Left ventricle myocardium inferior (tissue), 1 donor: ENCODE data around the gene MARK1. TPM values are rescaled to one million over a fixed set of nuclear protein-coding genes. Genes with fewer than 3 reads are reported as not detected.

ENCODE experiments used
- DNase-seq: peaks from one replicate; pipeline ENCODE4 v3.0.0-alpha.2; 2020
- H3K27ac ChIP-seq: fragments of 200-600 bp; replicated peaks from 2 replicates; pipeline ENCODE4 v1.8.0; 2021
- H3K27me3 ChIP-seq: fragments of 200-600 bp; 2 replicates; pipeline ENCODE4 v1.8.0; 2021; ENCODE audit warnings: low read depth
- H3K36me3 ChIP-seq: fragments of 200-600 bp; 2 replicates; pipeline ENCODE4 v1.8.0; 2021
- H3K4me1 ChIP-seq: fragments of 200-600 bp; 2 replicates; pipeline ENCODE4 v1.8.0; 2021
- H3K4me3 ChIP-seq: fragments of 200-600 bp; 2 replicates; pipeline ENCODE4 v1.8.0; 2021; ENCODE audit warnings: mild to moderate bottlenecking, moderate library complexity
- H3K9me3 ChIP-seq: fragments of 200-600 bp; replicated peaks from 2 replicates; pipeline ENCODE4 v1.8.0; 2021
- CTCF ChIP-seq: fragments of 200-600 bp; IDR thresholded peaks from 2 replicates; pipeline ENCODE4 v1.8.0; 2021; ENCODE audit warnings: antibody characterized with exemption, mild to moderate bottlenecking, borderline replicate concordance
- intact Hi-C: fragments of 100-400 bp; cut with micrococcal nuclease; formaldehyde crosslinking; loops from one replicate; pipeline ENCODE4 v1.11.0; 2022
- total RNA-seq: library from RNA; stranded (reverse); fragmentation: NEBNext Ultra II Directional; extraction: Animal tissue kit (Norgen Biotek cat#: 25700); gene quantifications from one replicate; pipeline ENCODE4 v1.2.1, GENCODE V29; 2021
- donor health status: DM: no; HTN: yes; CAD: no; lungs with severe emphysema.

Gene MARK1
- total RNA-seq, 1 donor from 2014 or later = 14.9 TPM

- intact Hi-C loops = no loop called here
- peak; percentile 99 for TF ChIP-seq CTCF
- Histone ChIP-seq H3K4me3 (peak within 1 kb of the TSS; percentile 94), H3K36me3 (no peaks in the 10 kb centered on the region), H3K27ac (peak within 1 kb of the TSS; percentile 85), H3K4me1 (peaks cover 30% of the 10 kb centered on the region), H3K27me3 (no peaks in the 10 kb centered on the region), H3K9me3 (no peaks in the 10 kb centered on the region)
- DNase-seq = peak; percentile 80
Observed at GRCh38 chr1:220690140-220691052, 162.5 kb downstream of the MARK1 start, which contains the start of gene C1orf115. C1orf115 (plus strand) TSS chr1:220690363; CDS start chr1:220690403, 40 bp downstream.

- intact Hi-C loops = no loop called here
- Histone ChIP-seq H3K4me1 (peaks cover 30% of the 10 kb centered on the region), H3K27me3 (no peaks in the 10 kb centered on the region), H3K9me3 (no peaks in the 10 kb centered on the region), H3K4me3 (peak overlapping the region; percentile 94), H3K27ac (peak overlapping the region; percentile 85), H3K36me3 (no peaks in the 10 kb centered on the region)
- TF ChIP-seq CTCF = no peak
- DNase-seq = no peak
Observed at GRCh38 chr1:220691053-220691684, 163.2 kb downstream of the MARK1 start.

- TF ChIP-seq CTCF = no peak
- Histone ChIP-seq H3K9me3 (no peaks in the 10 kb centered on the region), H3K4me3 (no peak overlapping the region), H3K4me1 (peaks cover 30% of the 10 kb centered on the region), H3K27me3 (no peaks in the 10 kb centered on the region), H3K36me3 (peaks cover 7% of the 10 kb centered on the region), H3K27ac (no peak overlapping the region)
- DNase-seq = no peak
- intact Hi-C loops = no loop called here
Observed at GRCh38 chr1:220692436-220693228, 164.7 kb downstream of the MARK1 start.

- H3K27me3 ChIP-seq = no peaks in the 10 kb centered on the region
- DNase-seq = no peak
- peaks cover 26% of the 10 kb centered on the region for H3K4me1 ChIP-seq
- no peak overlapping the region for H3K27ac ChIP-seq
- intact Hi-C loops = no loop called here
- peaks cover 7% of the 10 kb centered on the region for H3K36me3 ChIP-seq
- no peaks in the 10 kb centered on the region for H3K9me3 ChIP-seq
- no peak for TF ChIP-seq CTCF
- H3K4me3 ChIP-seq = no peak overlapping the region
Observed at GRCh38 chr1:220694866-220695382, 167.0 kb downstream of the MARK1 start.

GRCh38 chr1:220695426-220695825 lies 167.5 kb downstream of the MARK1 start:
- H3K4me3 ChIP-seq = no peak overlapping the region
- no peak for DNase-seq
- TF ChIP-seq CTCF = no peak
- H3K36me3 ChIP-seq = peaks cover 7% of the 10 kb centered on the region
- H3K9me3 ChIP-seq = no peaks in the 10 kb centered on the region
- no peak overlapping the region for H3K27ac ChIP-seq
- intact Hi-C loops = no loop called here
- no peaks in the 10 kb centered on the region for H3K27me3 ChIP-seq
- peaks cover 26% of the 10 kb centered on the region for H3K4me1 ChIP-seq
